Osteoblast (primary cell): ENCODE data around the gene TMCO1. TPM values are rescaled to one million over a fixed set of nuclear protein-coding genes. Genes with fewer than 3 reads are reported as not detected.

Experiments
- DNase-seq: peaks from one replicate; pipeline ENCODE4 v3.0.0; 2011; ENCODE audit warnings: low spot score, mixed read lengths; ENCODE audit not compliant: insufficient read length; ENCODE audit errors: missing footprints
- H2AFZ ChIP-seq: 2 replicates; pipeline ENCODE4 v1.6.0; 2011; ENCODE audit warnings: mild to moderate bottlenecking, low read length
- H3K27ac ChIP-seq: 2 replicates; pipeline ENCODE4 v1.5.1; 2011; ENCODE audit warnings: mild to moderate bottlenecking, low read depth, low read length, moderate library complexity
- H3K27me3 ChIP-seq: 2 replicates; pipeline ENCODE4 v1.6.0; 2012; ENCODE audit warnings: mild to moderate bottlenecking, control low read depth, inconsistent platforms, low read length, moderate library complexity; ENCODE audit not compliant: insufficient read depth
- H3K36me3 ChIP-seq: 2 replicates; pipeline ENCODE4 v1.5.1; 2011; ENCODE audit warnings: mild to moderate bottlenecking, low read length, control low read depth, moderate library complexity; ENCODE audit not compliant: insufficient read depth
- H3K4me1 ChIP-seq: 2 replicates; pipeline ENCODE4 v1.5.1; 2011; ENCODE audit warnings: mild to moderate bottlenecking, low read length, control low read depth, moderate library complexity; ENCODE audit not compliant: insufficient read depth
- H3K4me2 ChIP-seq: 2 replicates; pipeline ENCODE4 v1.6.0; 2011; ENCODE audit warnings: mild to moderate bottlenecking, low read length; ENCODE audit not compliant: insufficient read depth
- H3K4me3 ChIP-seq: fragments of 200-600 bp; sonication (generic); 3 replicates; pipeline ENCODE4 v1.5.1; 2012; ENCODE audit warnings: mild to moderate bottlenecking, low read length, inconsistent platforms; ENCODE audit not compliant: insufficient read depth
- H3K79me2 ChIP-seq: 2 replicates; pipeline ENCODE4 v1.6.0; 2012; ENCODE audit warnings: mild to moderate bottlenecking, low read length, control low read depth, inconsistent platforms; ENCODE audit not compliant: insufficient read depth
- H3K9me3 ChIP-seq: 2 replicates; pipeline ENCODE4 v1.5.1; 2011; ENCODE audit warnings: low read depth, low read length, control low read depth
- H4K20me1 ChIP-seq: 2 replicates; pipeline ENCODE4 v1.6.0; 2012; ENCODE audit warnings: mild to moderate bottlenecking, low read length, control low read depth; ENCODE audit not compliant: insufficient read depth
- total RNA-seq: library from RNA; depleted of rRNA; stranded (reverse); fragments of >200 nt; gene quantifications from 2 replicates; pipeline ENCODE4 v1.2.3, GENCODE V29; 2012
- TF ChIP-seq, protein P1 (sequence below): IDR thresholded peaks from 2 replicates; pipeline ENCODE4 v1.5.1; 2011; ENCODE audit warnings: mild to moderate bottlenecking, low read depth, low read length, moderate library complexity; ENCODE audit errors: extremely low read depth

Gene TMCO1
- total RNA-seq, 1 donor = 87.6 TPM

DNA sequence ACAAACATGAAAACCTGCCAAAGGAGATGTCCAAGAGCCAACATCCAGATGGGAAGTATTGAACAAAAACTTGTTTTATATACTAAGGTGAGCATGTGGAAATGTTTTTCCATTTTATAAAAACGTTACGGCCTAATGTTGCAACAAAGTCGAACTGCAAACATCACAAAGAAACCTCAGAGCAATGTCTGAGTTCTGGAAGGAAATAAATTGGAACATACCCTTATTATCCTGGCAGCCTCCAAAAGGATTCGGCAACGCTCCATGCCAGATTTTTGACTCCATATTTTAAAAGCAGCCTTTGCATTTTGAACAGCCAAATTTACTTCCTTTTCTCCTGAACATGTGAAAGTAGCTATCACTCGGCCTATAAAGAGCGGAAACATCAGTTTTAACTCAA is 73.6 kb downstream of the TMCO1 start:
- peaks cover 8% of the 10 kb centered on the region for H3K36me3 ChIP-seq
- H2AFZ ChIP-seq = no peak overlapping the region
- no peak overlapping the region for H3K27ac ChIP-seq
- no peaks in the 10 kb centered on the region for H3K27me3 ChIP-seq
- H4K20me1 ChIP-seq = peaks cover 8% of the 10 kb centered on the region
- no peaks in the 10 kb centered on the region for H3K9me3 ChIP-seq
- no peak for DNase-seq
- no peak overlapping the region for H3K4me3 ChIP-seq
- H3K79me2 ChIP-seq = peaks cover 44% of the 10 kb centered on the region
- TF ChIP-seq, protein P1, sequence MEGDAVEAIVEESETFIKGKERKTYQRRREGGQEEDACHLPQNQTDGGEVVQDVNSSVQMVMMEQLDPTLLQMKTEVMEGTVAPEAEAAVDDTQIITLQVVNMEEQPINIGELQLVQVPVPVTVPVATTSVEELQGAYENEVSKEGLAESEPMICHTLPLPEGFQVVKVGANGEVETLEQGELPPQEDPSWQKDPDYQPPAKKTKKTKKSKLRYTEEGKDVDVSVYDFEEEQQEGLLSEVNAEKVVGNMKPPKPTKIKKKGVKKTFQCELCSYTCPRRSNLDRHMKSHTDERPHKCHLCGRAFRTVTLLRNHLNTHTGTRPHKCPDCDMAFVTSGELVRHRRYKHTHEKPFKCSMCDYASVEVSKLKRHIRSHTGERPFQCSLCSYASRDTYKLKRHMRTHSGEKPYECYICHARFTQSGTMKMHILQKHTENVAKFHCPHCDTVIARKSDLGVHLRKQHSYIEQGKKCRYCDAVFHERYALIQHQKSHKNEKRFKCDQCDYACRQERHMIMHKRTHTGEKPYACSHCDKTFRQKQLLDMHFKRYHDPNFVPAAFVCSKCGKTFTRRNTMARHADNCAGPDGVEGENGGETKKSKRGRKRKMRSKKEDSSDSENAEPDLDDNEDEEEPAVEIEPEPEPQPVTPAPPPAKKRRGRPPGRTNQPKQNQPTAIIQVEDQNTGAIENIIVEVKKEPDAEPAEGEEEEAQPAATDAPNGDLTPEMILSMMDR = no peak
- no peak overlapping the region for H3K4me2 ChIP-seq
- peaks cover 19% of the 10 kb centered on the region for H3K4me1 ChIP-seq

DNA sequence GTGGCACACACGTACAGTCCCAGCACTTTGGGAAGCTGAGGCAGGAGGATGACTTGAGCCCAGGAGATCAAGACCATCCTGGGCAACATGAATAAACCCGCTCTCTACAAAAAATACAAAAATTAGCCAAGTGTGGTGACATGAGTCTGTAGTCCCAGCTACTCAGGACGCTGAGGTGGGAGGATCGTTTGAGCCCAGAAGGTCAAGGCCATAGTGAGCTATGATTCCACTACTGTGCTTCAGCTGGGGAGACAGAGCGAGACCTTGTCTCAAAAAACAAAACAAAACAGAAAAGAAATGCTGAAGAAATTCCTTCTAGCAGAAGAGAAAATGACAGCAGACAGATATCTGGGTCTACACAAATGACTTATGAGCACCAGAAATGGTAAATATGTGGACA is 80.6 kb downstream of the TMCO1 start:
- no peak for DNase-seq
- H3K27ac ChIP-seq = no peak overlapping the region
- no peak overlapping the region for H3K4me3 ChIP-seq
- no peaks in the 10 kb centered on the region for H3K9me3 ChIP-seq
- H2AFZ ChIP-seq = no peak overlapping the region
- no peaks in the 10 kb centered on the region for H3K27me3 ChIP-seq
- H3K4me1 ChIP-seq = no peaks in the 10 kb centered on the region
- H3K36me3 ChIP-seq = peaks cover 39% of the 10 kb centered on the region
- H3K79me2 ChIP-seq = peaks cover 81% of the 10 kb centered on the region
- H4K20me1 ChIP-seq = peaks cover 11% of the 10 kb centered on the region
- TF ChIP-seq, protein P1 = no peak
- H3K4me2 ChIP-seq = no peak overlapping the region

DNA sequence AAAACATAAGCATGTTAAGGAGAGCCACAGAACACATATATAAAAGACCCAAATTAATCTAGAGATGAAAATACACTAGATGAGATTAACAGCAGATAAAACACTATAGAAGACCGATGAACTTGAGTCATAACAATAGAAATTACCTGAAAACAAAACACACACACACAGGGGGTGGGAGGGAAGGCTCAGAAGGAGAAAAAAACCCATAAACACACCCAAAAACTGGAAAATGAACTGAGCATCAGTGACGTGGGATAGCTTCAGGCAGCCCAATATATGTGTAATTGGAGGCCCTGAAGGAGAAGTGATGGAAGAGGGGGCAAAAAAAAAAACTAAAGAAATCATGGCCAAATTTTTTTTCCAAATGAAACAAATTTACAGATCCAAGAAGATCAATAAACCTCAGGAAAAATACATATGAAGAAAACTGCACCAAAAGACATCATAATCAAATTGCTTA is 81.7 kb downstream of the TMCO1 start:
- Histone ChIP-seq H2AFZ (no peak overlapping the region), H4K20me1 (peaks cover 11% of the 10 kb centered on the region)

DNA sequence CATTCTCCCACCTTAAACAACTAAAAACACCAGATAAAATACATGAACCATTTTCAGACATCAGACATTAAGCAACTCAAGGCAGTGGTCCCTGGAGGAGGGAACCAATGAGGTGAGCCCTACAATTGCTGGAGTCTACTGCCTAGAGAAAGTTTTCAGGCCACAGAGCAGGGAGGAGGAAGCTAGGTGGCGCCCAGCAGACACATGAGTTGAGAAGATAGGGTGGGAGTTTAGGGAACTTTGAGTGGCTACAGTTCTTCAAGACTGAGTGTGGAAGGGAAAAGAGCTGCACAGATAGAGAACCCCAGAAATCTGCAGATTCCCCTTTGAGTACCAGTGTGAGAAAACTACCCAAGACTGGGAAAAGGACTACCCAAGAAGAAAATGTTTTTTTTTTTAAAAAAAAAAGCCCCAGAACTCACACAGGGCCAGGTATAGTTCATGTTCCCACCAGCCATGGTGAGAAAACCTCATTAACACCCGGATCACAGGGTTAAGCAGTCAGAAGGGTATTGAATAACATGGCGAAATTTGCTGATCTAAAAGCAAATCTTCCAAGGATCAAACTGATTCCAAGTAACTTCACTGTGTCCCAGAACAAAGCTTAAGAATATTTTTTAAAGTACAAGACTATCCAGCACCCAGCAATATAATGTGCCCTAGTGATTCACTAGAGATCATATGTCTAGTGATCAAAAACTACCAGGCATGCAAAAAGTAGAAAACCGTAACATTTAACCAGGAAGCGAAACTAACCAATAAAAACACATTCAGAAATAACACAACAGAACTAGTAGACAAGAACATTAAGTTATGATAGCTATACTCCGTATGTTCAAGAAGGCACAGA is 82.3 kb downstream of the TMCO1 start:
- Histone ChIP-seq H4K20me1 (peaks cover 11% of the 10 kb centered on the region), H3K36me3 (peaks cover 56% of the 10 kb centered on the region), H2AFZ (no peak overlapping the region), H3K9me3 (no peaks in the 10 kb centered on the region), H3K27ac (no peak overlapping the region), H3K27me3 (no peaks in the 10 kb centered on the region), H3K4me3 (no peak overlapping the region), H3K4me2 (no peak overlapping the region), H3K4me1 (no peaks in the 10 kb centered on the region), H3K79me2 (peaks cover 82% of the 10 kb centered on the region)
- TF ChIP-seq, protein P1 = peak; percentile 11
- no peak for DNase-seq

More for the DNA sequence above, 81.7 kb downstream of the TMCO1 start:
- DNase-seq = no peak
- TF ChIP-seq, protein P1 = no peak
- Histone ChIP-seq H3K27ac (no peak overlapping the region), H3K4me3 (no peak overlapping the region), H3K36me3 (peaks cover 50% of the 10 kb centered on the region), H3K4me2 (no peak overlapping the region), H3K9me3 (no peaks in the 10 kb centered on the region), H3K27me3 (no peaks in the 10 kb centered on the region), H3K79me2 (peaks cover 86% of the 10 kb centered on the region), H3K4me1 (no peaks in the 10 kb centered on the region)
